LNCaP clone FGC (cell line): Measurements from ENCODE around the gene CACNA1A.

Source experiments
- DNase-seq: peaks from one replicate; pipeline ENCODE4 v3.0.0-alpha.2; 2011; ENCODE audit warnings: low read depth
- H3K4me3 ChIP-seq: 2 replicates; pipeline ENCODE4 v1.5.1; 2011; ENCODE audit warnings: mild to moderate bottlenecking, low read depth, low read length, control low read depth
- TF ChIP-seq, protein P1 (sequence below): IDR thresholded peaks from 2 replicates; pipeline ENCODE4 v1.5.1; 2012; ENCODE audit warnings: mild to moderate bottlenecking; ENCODE audit not compliant: control insufficient read depth, insufficient read depth; ENCODE audit errors: extremely low read depth

CACNA1A gene

DNA sequence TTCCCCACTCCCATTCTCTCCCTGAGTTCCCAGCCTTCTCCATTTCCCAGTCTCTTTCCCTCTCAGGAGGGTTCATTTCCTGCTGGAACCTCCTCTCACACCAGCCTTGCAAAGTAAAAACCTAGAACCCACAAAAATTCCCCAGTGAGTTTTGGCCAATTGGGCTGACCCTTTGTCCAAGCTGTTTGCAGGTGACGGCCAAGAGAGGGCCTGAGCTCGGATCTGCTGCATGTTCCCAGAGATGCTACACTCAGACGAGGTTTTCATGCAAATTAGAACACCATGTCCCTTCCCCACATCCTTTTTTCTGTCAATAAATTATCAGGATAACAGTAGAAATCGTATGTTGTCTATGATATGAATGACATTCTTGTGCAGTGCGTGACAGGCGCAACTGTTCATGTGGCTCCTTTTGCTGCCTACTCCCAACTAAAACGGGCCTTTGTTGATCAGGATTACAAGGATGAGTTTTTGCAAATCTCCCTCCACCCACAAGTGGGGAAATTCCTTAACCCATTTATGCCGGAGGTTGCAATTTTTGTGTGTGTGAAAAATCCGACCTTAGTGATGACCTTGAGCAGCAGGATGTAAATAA is 149.5 kb downstream of the CACNA1A start:
- H3K4me3 ChIP-seq = no peak overlapping the region
- TF ChIP-seq, protein P1, sequence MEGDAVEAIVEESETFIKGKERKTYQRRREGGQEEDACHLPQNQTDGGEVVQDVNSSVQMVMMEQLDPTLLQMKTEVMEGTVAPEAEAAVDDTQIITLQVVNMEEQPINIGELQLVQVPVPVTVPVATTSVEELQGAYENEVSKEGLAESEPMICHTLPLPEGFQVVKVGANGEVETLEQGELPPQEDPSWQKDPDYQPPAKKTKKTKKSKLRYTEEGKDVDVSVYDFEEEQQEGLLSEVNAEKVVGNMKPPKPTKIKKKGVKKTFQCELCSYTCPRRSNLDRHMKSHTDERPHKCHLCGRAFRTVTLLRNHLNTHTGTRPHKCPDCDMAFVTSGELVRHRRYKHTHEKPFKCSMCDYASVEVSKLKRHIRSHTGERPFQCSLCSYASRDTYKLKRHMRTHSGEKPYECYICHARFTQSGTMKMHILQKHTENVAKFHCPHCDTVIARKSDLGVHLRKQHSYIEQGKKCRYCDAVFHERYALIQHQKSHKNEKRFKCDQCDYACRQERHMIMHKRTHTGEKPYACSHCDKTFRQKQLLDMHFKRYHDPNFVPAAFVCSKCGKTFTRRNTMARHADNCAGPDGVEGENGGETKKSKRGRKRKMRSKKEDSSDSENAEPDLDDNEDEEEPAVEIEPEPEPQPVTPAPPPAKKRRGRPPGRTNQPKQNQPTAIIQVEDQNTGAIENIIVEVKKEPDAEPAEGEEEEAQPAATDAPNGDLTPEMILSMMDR = no peak
- no peak for DNase-seq

- no peak overlapping the region for H3K4me3 ChIP-seq
- DNase-seq = no peak
- TF ChIP-seq, protein P1 = no peak
These were observed 150.1 kb downstream of the CACNA1A start for GRCh38 chr19:13356185-13356584.

- DNase-seq = no peak
- TF ChIP-seq, protein P1 = no peak
- no peak overlapping the region for H3K4me3 ChIP-seq
These were observed 150.9 kb downstream of the CACNA1A start for GRCh38 chr19:13355356-13355755.

DNA sequence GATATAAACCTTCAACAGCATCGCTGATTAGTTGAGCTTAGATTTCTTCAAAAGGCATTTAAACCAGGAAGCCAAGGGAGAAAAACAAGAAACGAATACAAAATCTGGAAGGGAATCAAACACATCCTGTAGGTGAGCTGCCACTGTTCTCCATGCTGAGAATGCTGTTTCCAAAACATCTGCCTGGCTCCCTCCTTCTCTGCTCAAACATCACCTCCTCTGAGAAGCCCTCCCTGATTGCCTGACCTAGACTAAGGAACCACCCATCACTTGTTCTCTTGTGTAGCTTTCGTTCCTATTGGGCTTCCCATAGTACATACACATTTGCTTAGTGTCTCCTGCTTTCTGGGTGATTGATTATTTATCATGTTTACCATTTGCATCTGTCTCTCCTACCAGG is 152.7 kb downstream of the CACNA1A start:
- no peak overlapping the region for H3K4me3 ChIP-seq
- TF ChIP-seq, protein P1 = no peak
- no peak for DNase-seq

DNA sequence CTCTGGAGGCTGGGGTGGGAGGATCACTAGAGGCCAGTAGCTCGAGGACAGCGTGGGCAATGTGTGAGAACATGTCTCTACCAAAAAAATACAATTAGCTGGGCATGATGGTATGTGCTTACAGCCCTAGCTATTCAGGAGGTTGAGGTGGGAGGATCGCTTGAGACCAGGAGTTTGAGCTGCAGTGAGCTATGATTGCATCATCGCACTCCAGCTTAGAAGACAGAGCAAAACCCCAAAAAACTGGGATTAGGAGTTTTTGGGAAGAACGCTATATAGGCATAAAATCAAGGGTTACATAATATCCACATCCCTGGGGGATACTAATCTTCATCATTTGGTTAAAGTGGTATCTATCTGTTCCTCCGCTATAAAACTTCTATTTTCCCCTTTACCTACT is 155.5 kb downstream of the CACNA1A start:
- no peak for DNase-seq
- TF ChIP-seq, protein P1 = no peak
- H3K4me3 ChIP-seq = no peak overlapping the region

- TF ChIP-seq, protein P1 = no peak
- H3K4me3 ChIP-seq = no peak overlapping the region
These were observed 156.2 kb downstream of the CACNA1A start for GRCh38 chr19:13350072-13350471.

GRCh38 chr19:13347367-13347766 is 158.9 kb downstream of the CACNA1A start:
- no peak for DNase-seq
- H3K4me3 ChIP-seq = no peak overlapping the region
- TF ChIP-seq, protein P1 = no peak

More at GRCh38 chr19:13350072-13350471, 156.2 kb downstream of the CACNA1A start:
- no peak for DNase-seq
